Trophoblast cell (in vitro differentiated cells and primary cell): ENCODE results near the gene GCFC2.

Experiments used
- DNase-seq, 2 donors: peaks; one replicate each; pipeline ENCODE4 v3.0.0-alpha.2; 2016
- H2AFZ ChIP-seq: 2 replicates; pipeline ENCODE4 v1.6.1; 2013; ENCODE audit warnings: low read length, moderate library complexity, mild to moderate bottlenecking; ENCODE audit not compliant: insufficient read depth, poor library complexity
- H2AK5ac ChIP-seq: 2 replicates; pipeline ENCODE4 v1.6.1; 2013; ENCODE audit warnings: mild to moderate bottlenecking, low read length
- H2BK120ac ChIP-seq: 2 replicates; pipeline ENCODE4 v1.6.1; 2013; ENCODE audit warnings: low read length, mild to moderate bottlenecking, moderate library complexity; ENCODE audit not compliant: insufficient read depth, poor library complexity
- H2BK12ac ChIP-seq: 2 replicates; pipeline ENCODE4 v1.6.1; 2013; ENCODE audit warnings: mild to moderate bottlenecking, low read length, moderate library complexity
- H2BK5ac ChIP-seq: 2 replicates; pipeline ENCODE4 v1.6.1; 2013; ENCODE audit warnings: low read length, low read depth, moderate library complexity, mild to moderate bottlenecking; ENCODE audit not compliant: poor library complexity
- H3K14ac ChIP-seq: 2 replicates; pipeline ENCODE4 v1.6.1; 2013; ENCODE audit warnings: mild to moderate bottlenecking, low read length
- H3K18ac ChIP-seq: 2 replicates; pipeline ENCODE4 v1.6.1; 2013; ENCODE audit warnings: mild to moderate bottlenecking, low read length
- H3K23ac ChIP-seq: 2 replicates; pipeline ENCODE4 v1.6.1; 2013; ENCODE audit warnings: low read length
- H3K27ac ChIP-seq: 2 replicates; pipeline ENCODE4 v1.5.1; 2013; ENCODE audit warnings: low read depth, mild to moderate bottlenecking, inconsistent platforms, low read length, moderate library complexity
- H3K27me3 ChIP-seq: 2 replicates; pipeline ENCODE4 v1.6.1; 2013; ENCODE audit warnings: inconsistent platforms, mild to moderate bottlenecking, low read length, moderate library complexity; ENCODE audit not compliant: insufficient read depth
- H3K36me3 ChIP-seq, 2 experiments: 1 replicate in 1 of 2; 2 replicates in 1 of 2; pipeline ENCODE4 v1.6.1; 2013; ENCODE audit warnings: low read length in 2 of 2, mild to moderate bottlenecking in 2 of 2, moderate library complexity in 1 of 2; ENCODE audit not compliant: insufficient read depth in 2 of 2, control insufficient read depth in 1 of 2
- H3K4ac ChIP-seq: 2 replicates; pipeline ENCODE4 v1.6.1; 2013; ENCODE audit warnings: low read depth, mild to moderate bottlenecking, low read length, moderate library complexity
- H3K4me1 ChIP-seq, 2 experiments: 1 replicate in 1 of 2; 2 replicates in 1 of 2; pipeline ENCODE4 v1.6.1; 2013; ENCODE audit warnings: low read length in 2 of 2, mild to moderate bottlenecking in 2 of 2, moderate library complexity in 1 of 2; ENCODE audit not compliant: insufficient read depth in 2 of 2, control insufficient read depth in 1 of 2
- H3K4me2 ChIP-seq: 2 replicates; pipeline ENCODE4 v1.6.1; 2013; ENCODE audit warnings: inconsistent platforms, mild to moderate bottlenecking, low read length, moderate library complexity
- H3K4me3 ChIP-seq: 2 replicates; pipeline ENCODE4 v1.5.1; 2013; ENCODE audit warnings: mild to moderate bottlenecking, low read depth, low read length, inconsistent platforms
- H3K79me1 ChIP-seq: one replicate; pipeline ENCODE4 v1.6.1; 2013; ENCODE audit warnings: low read length
- H3K79me2 ChIP-seq: 2 replicates; pipeline ENCODE4 v1.6.1; 2013; ENCODE audit warnings: low read length, mild to moderate bottlenecking; ENCODE audit not compliant: control insufficient read depth, insufficient read depth, poor library complexity
- H3K9ac ChIP-seq: 2 replicates; pipeline ENCODE4 v1.6.1; 2013; ENCODE audit warnings: mild to moderate bottlenecking, low read length
- H3K9me3 ChIP-seq: 2 replicates; pipeline ENCODE4 v1.6.1; 2013; ENCODE audit warnings: low read depth, mild to moderate bottlenecking, control low read depth, inconsistent platforms, low read length; ENCODE audit not compliant: insufficient read depth
- H4K12ac ChIP-seq: 2 replicates; pipeline ENCODE4 v1.6.1; 2013; ENCODE audit warnings: low read depth, mild to moderate bottlenecking, low read length, moderate library complexity
- H4K8ac ChIP-seq: 2 replicates; pipeline ENCODE4 v1.6.1; 2013; ENCODE audit warnings: low read depth, mild to moderate bottlenecking, low read length, moderate library complexity
- H4K91ac ChIP-seq: one replicate; pipeline ENCODE4 v1.6.1; 2013; ENCODE audit warnings: low read depth, mild to moderate bottlenecking, low read length, moderate library complexity
- WGBS: extraction: QIAGEN DNeasy Blood & Tissue Kit; methylation state at CpG from one replicate; pipeline ENCODE4 v1.1.7; 2013; ENCODE audit warnings: missing lambda C conversion rate; ENCODE audit not compliant: insufficient read length, insufficient coverage; ENCODE audit errors: extremely low coverage; 5-methylcytosine and 5-hydroxymethylcytosine counted together

Gene GCFC2

DNA sequence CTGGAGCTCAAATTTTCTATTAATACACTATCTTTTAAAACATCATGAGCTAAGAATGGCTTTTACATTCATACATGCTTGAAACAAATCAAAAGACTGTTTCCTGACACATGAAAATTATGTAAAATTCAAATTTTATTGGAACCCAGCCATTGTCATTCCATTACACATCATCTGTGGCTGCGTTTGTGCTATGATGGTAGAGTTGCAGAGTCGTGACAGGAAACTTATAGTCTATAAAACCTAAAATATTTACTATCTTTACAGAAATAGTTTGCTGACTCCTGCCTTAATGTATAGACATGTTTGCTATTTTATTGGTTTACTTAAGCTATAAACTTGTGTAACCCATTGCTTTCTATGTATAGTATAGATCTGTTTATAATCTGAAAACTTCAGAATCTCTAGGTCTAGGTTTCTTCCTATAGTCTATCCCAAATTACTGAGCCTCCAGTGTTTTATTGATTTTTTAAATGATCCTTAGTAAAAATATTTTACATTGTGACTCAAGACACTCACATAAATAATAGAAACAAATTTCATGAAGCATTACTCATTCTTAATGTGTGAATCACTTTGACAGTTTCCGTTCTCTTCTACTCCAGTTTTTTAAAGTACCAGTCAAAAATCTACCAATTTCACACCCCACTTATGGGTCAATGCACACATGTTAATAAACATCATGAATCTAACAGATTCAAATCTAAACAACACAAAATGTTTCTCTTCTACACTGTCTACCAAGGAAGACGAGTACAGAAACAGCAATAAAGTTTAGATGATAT lies 90.6 kb downstream of the GCFC2 start:
- Histone ChIP-seq H3K27me3 (no peaks in the 10 kb centered on the region), H3K23ac (no peak overlapping the region), H4K12ac (no peak overlapping the region), H2BK5ac (no peak overlapping the region), H2BK12ac (no peak overlapping the region), H3K4me2 (no peak overlapping the region), H3K79me2 (no peaks in the 10 kb centered on the region), H2AK5ac (no peak overlapping the region), H2AFZ (no peak overlapping the region), H3K4ac (no peak overlapping the region), H3K36me3 (no peaks in the 10 kb centered on the region), H2BK120ac (no peak overlapping the region), H3K14ac (no peak overlapping the region), H3K18ac (no peak overlapping the region), H3K79me1 (no peaks in the 10 kb centered on the region), H3K9ac (no peak overlapping the region), H3K27ac (no peak overlapping the region), H3K4me3 (no peak overlapping the region), H3K4me1 (no peaks in the 10 kb centered on the region), H3K9me3 (no peaks in the 10 kb centered on the region), H4K8ac (no peak overlapping the region), H4K91ac (no peak overlapping the region)
- WGBS = no CpG with 5 or more reads among the region's 4 CpGs
- DNase-seq = no peak

GRCh38 chr2:75616933-75617332 lies 93.8 kb downstream of the GCFC2 start:
- H3K4me3 ChIP-seq = no peak overlapping the region
- no peak overlapping the region for H4K12ac ChIP-seq
- no peak overlapping the region for H2AFZ ChIP-seq
- no peak overlapping the region for H3K4ac ChIP-seq
- H3K27me3 ChIP-seq = no peaks in the 10 kb centered on the region
- H4K91ac ChIP-seq = no peak overlapping the region
- no peaks in the 10 kb centered on the region for H3K79me1 ChIP-seq
- no peaks in the 10 kb centered on the region for H3K36me3 ChIP-seq
- no peak overlapping the region for H4K8ac ChIP-seq
- no CpG with 5 or more reads among the region's 3 CpGs for WGBS
- H2BK12ac ChIP-seq = no peak overlapping the region
- H3K9me3 ChIP-seq = peaks cover 2% of the 10 kb centered on the region
- H3K9ac ChIP-seq = no peak overlapping the region
- no peak overlapping the region for H2BK5ac ChIP-seq
- H3K4me1 ChIP-seq = no peaks in the 10 kb centered on the region
- H2AK5ac ChIP-seq = no peak overlapping the region
- no peak overlapping the region for H3K4me2 ChIP-seq
- no peak overlapping the region for H3K27ac ChIP-seq
- DNase-seq = no peak
- H3K23ac ChIP-seq = no peak overlapping the region
- no peak overlapping the region for H2BK120ac ChIP-seq
- H3K18ac ChIP-seq = no peak overlapping the region
- H3K79me2 ChIP-seq = no peaks in the 10 kb centered on the region
- no peak overlapping the region for H3K14ac ChIP-seq

DNA sequence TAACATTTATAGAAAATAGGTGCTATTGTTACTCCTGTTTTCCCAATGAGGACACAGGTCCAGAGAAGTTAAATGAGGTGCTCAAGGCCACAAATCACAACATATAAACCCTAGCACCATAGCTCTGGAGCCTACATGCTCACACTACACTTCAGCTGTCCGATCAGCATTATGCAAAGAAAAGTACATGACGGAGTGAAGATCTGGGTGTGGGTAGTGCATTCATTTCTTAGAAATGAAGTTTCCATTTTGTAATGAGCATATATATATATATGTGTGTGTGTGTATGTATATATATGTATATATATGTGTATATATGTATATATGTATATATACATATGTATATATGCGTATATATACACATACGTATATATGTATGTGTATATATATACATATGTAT lies 94.3 kb downstream of the GCFC2 start:
- H3K18ac ChIP-seq = no peak overlapping the region
- no peak overlapping the region for H3K14ac ChIP-seq
- no peak overlapping the region for H4K12ac ChIP-seq
- H3K4me3 ChIP-seq = no peak overlapping the region
- H3K9me3 ChIP-seq = peaks cover 2% of the 10 kb centered on the region
- H3K9ac ChIP-seq = no peak overlapping the region
- no peaks in the 10 kb centered on the region for H3K79me1 ChIP-seq
- no peaks in the 10 kb centered on the region for H3K36me3 ChIP-seq
- H3K4me1 ChIP-seq = no peaks in the 10 kb centered on the region
- H4K8ac ChIP-seq = no peak overlapping the region
- H3K4ac ChIP-seq = no peak overlapping the region
- no peak overlapping the region for H3K27ac ChIP-seq
- H3K4me2 ChIP-seq = no peak overlapping the region
- DNase-seq = no peak
- H4K91ac ChIP-seq = no peak overlapping the region
- H2BK120ac ChIP-seq = no peak overlapping the region
- no peak overlapping the region for H2AK5ac ChIP-seq
- no peak overlapping the region for H3K23ac ChIP-seq
- H2BK5ac ChIP-seq = no peak overlapping the region
- no peak overlapping the region for H2AFZ ChIP-seq
- H2BK12ac ChIP-seq = no peak overlapping the region
- H3K27me3 ChIP-seq = no peaks in the 10 kb centered on the region
- no CpG with 5 or more reads among the region's 4 CpGs for WGBS
- no peaks in the 10 kb centered on the region for H3K79me2 ChIP-seq

GRCh38 chr2:75614162-75614651 lies 96.5 kb downstream of the GCFC2 start:
- no peak overlapping the region for H3K27ac ChIP-seq
- peak; percentile 91 to 92 for DNase-seq
- no peak overlapping the region for H4K8ac ChIP-seq
- H3K79me2 ChIP-seq = no peaks in the 10 kb centered on the region
- H3K4ac ChIP-seq = no peak overlapping the region
- no peak overlapping the region for H4K12ac ChIP-seq
- no peak overlapping the region for H3K9ac ChIP-seq
- H3K4me2 ChIP-seq = no peak overlapping the region
- no peak overlapping the region for H2BK120ac ChIP-seq
- H2BK12ac ChIP-seq = no peak overlapping the region
- no peak overlapping the region for H2AFZ ChIP-seq
- H3K18ac ChIP-seq = no peak overlapping the region
- H3K23ac ChIP-seq = no peak overlapping the region
- H3K14ac ChIP-seq = no peak overlapping the region
- peaks cover 2% of the 10 kb centered on the region for H3K9me3 ChIP-seq
- H2BK5ac ChIP-seq = no peak overlapping the region
- no peaks in the 10 kb centered on the region for H3K27me3 ChIP-seq
- no peaks in the 10 kb centered on the region for H3K4me1 ChIP-seq
- no peaks in the 10 kb centered on the region for H3K36me3 ChIP-seq
- no peaks in the 10 kb centered on the region for H3K79me1 ChIP-seq
- no peak overlapping the region for H4K91ac ChIP-seq
- H2AK5ac ChIP-seq = no peak overlapping the region
- no peak overlapping the region for H3K4me3 ChIP-seq
- no CpG with 5 or more reads among the region's 5 CpGs for WGBS
